ENCODE results near the gene ARHGAP10. TPM values are rescaled to one million over a fixed set of nuclear protein-coding genes. Genes with fewer than 3 reads are reported as not detected.

The ARHGAP10 gene
- total RNA-seq, 1 donor from 2014 or later, result 25.5 TPM

DNA sequence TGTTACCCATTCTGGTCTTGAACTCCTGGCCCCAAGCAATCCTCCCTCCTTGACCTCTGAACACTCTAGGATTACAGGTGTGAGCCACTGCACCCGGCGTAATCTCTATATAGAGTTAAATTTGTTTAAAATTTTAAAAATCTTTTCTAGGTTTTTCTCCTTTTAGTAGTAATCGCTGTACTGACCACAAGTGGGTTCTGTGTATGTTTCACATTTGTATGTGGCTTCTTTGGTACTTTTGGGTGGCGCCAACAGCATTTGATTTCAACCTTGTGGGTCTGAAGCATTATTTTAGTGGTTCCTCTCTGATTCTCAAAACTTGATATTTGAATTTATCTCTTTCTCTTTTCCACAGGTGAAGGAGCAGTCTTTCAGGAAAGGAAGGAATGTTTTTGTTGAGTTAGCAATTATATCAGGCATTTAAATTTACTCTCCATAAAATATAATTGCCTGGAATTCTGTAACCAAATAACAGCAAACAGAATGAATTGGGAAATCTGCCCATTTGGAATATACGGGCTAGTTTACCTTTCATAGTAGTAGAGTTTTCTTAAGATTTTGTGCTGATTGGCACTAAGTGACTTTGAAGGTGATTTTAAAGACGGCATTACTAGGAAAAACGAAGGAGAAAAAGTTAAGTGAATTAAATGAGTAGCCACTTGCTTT, 29.5 kb downstream of the ARHGAP10 start:
- Mint-ChIP-seq H3K27ac (no peak overlapping the region), H3K4me3 (no peak overlapping the region), H3K4me1 (ENCODE audit: unreplicated experiment) (peaks cover 24% of the 10 kb centered on the region), H3K27me3 (no peaks in the 10 kb centered on the region), H3K9me3 (peaks cover 7% of the 10 kb centered on the region), H3K36me3 (peaks cover 31% of the 10 kb centered on the region)
- no peak for DNase-seq (ENCODE audit: extremely low spot score, unreplicated experiment)
- TF ChIP-seq, protein P1, sequence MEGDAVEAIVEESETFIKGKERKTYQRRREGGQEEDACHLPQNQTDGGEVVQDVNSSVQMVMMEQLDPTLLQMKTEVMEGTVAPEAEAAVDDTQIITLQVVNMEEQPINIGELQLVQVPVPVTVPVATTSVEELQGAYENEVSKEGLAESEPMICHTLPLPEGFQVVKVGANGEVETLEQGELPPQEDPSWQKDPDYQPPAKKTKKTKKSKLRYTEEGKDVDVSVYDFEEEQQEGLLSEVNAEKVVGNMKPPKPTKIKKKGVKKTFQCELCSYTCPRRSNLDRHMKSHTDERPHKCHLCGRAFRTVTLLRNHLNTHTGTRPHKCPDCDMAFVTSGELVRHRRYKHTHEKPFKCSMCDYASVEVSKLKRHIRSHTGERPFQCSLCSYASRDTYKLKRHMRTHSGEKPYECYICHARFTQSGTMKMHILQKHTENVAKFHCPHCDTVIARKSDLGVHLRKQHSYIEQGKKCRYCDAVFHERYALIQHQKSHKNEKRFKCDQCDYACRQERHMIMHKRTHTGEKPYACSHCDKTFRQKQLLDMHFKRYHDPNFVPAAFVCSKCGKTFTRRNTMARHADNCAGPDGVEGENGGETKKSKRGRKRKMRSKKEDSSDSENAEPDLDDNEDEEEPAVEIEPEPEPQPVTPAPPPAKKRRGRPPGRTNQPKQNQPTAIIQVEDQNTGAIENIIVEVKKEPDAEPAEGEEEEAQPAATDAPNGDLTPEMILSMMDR (conservative IDR thresholded peaks at IDR 0.05), result no peak

DNA sequence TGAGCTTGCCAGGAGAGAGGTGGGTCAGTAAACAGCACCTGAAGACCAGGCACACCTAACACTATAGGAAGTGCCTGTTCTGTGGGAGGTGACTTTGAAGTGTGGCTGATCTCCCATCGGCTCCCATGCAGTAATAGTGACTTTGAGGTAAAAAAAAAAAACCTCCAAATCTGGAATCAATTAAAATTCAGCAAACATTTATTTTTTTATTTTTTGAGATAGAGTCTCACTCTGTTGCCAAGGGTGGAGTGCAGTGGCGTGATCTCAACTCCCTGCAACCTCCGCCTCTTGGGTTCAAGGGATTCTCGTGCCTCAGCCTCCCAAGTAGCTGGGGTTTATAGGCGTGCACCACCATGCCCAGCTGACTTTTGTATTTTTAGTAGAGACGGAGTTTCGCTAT, 32.4 kb downstream of the ARHGAP10 start:
- Mint-ChIP-seq H3K4me1 (ENCODE audit: unreplicated experiment) (peaks cover 22% of the 10 kb centered on the region), H3K4me3 (no peak overlapping the region), H3K27ac (no peak overlapping the region), H3K36me3 (peaks cover 22% of the 10 kb centered on the region), H3K27me3 (no peaks in the 10 kb centered on the region), H3K9me3 (peaks cover 7% of the 10 kb centered on the region)
- no peak for DNase-seq (ENCODE audit: extremely low spot score, unreplicated experiment)
- TF ChIP-seq, protein P1 (conservative IDR thresholded peaks at IDR 0.05), result no peak

DNA sequence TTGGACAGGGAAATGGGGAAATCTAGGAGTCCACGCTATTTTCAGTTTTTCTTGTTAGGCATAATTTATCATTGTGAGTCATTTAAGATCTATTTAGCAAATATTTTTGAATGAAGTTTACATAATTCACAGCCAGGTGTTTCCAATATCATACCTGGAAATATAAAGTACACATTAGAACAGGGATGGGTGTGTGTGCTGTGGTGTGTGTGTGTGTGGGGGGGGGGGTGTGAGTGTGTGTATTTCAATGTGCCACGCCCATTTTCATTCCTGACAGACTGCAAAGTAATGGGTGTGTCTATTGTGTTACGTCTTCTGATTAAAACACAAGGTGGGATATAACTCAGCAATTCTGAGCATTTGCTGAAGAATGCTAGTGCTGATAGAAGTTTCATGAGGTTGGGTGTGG, 33.2 kb downstream of the ARHGAP10 start:
- H3K27ac Mint-ChIP-seq, result peak overlapping the region; percentile 94
- H3K27me3 Mint-ChIP-seq, result no peaks in the 10 kb centered on the region
- no peak for DNase-seq (ENCODE audit: extremely low spot score, unreplicated experiment)
- TF ChIP-seq, protein P1 (conservative IDR thresholded peaks at IDR 0.05), result no peak
- peaks cover 19% of the 10 kb centered on the region for H3K4me1 Mint-ChIP-seq (ENCODE audit: unreplicated experiment)
- peaks cover 19% of the 10 kb centered on the region for H3K36me3 Mint-ChIP-seq
- peaks cover 7% of the 10 kb centered on the region for H3K9me3 Mint-ChIP-seq
- peak overlapping the region; percentile 55 for H3K4me3 Mint-ChIP-seq

DNA sequence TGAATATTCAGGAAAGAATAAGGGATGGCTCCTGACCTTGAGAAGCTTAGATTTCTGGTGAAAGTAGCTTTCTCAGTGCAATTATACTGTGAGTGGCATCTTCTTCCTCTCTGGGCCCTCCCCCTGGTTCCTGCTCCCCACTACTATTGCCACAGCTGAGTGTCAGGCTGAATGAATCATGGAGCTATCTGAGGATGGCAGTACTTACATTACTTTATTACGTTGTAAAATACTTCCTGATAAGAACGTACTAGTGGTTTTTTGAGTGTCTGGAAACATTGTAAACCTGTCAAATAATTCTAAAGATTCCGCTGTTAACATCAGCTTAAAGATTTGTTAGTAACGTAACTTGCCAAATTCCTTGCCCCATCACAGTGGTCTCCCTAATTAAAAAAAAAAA, 36.2 kb downstream of the ARHGAP10 start:
- peaks cover 10% of the 10 kb centered on the region for H3K36me3 Mint-ChIP-seq
- no peak overlapping the region for H3K27ac Mint-ChIP-seq
- H3K27me3 Mint-ChIP-seq, result no peaks in the 10 kb centered on the region
- no peak overlapping the region for H3K4me3 Mint-ChIP-seq
- DNase-seq (ENCODE audit: extremely low spot score, unreplicated experiment), result no peak
- TF ChIP-seq, protein P1 (conservative IDR thresholded peaks at IDR 0.05), result no peak
- H3K4me1 Mint-ChIP-seq (ENCODE audit: unreplicated experiment), result peaks cover 24% of the 10 kb centered on the region
- H3K9me3 Mint-ChIP-seq, result peaks cover 7% of the 10 kb centered on the region

DNA sequence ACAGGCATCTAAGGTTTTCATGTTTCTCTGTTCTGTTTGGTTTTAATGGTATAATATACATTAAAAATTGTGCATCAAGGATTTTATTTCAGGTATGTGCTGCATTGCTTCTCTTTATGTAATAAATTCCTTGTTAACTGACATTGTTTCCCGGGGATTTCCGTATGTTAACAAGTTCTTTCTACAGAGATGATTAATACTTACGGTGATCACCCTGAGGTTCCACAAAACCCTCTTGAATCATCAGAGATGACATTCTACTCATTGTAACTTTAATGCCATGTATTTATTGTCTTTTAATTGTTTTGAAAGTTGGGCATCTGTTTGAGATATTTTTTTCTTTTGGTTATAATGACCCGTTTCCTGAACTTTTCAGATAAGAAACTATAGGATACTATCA, 37.5 kb downstream of the ARHGAP10 start:
- no peak overlapping the region for H3K4me3 Mint-ChIP-seq
- TF ChIP-seq, protein P1 (conservative IDR thresholded peaks at IDR 0.05), result no peak
- peaks cover 10% of the 10 kb centered on the region for H3K36me3 Mint-ChIP-seq
- H3K27ac Mint-ChIP-seq, result no peak overlapping the region
- H3K4me1 Mint-ChIP-seq (ENCODE audit: unreplicated experiment), result peaks cover 32% of the 10 kb centered on the region
- DNase-seq (ENCODE audit: extremely low spot score, unreplicated experiment), result no peak
- H3K9me3 Mint-ChIP-seq, result peaks cover 7% of the 10 kb centered on the region
- H3K27me3 Mint-ChIP-seq, result no peaks in the 10 kb centered on the region
